WTC11 (cell line): ENCODE results near the gene CLPTM1. TPM values are rescaled to one million over a fixed set of nuclear protein-coding genes. Genes with fewer than 3 reads are reported as not detected.

Experiments
- ATAC-seq: fragments of 200-7000 bp; cut with Tn5 transposase; 2 replicates; pipeline ENCODE4 v1.10.0; 2021; ENCODE audit warnings: mild to moderate bottlenecking, moderate library complexity
- CTCF ChIA-PET: fragments of 300-600 bp; sonication (Branson Sonifier 250); formaldehyde crosslinking; loops from one replicate; lab custom pipeline; 2021; ENCODE audit warnings: antibody characterized with exemption; lab: Charles Lee
- POLR2A ChIA-PET: fragments of 350-600 bp; sonication (Branson Sonifier 250); formaldehyde crosslinking; loops from one replicate; lab custom pipeline; 2021; ENCODE audit warnings: antibody characterized with exemption; lab: Charles Lee
- DNase-seq: peaks from one replicate; pipeline ENCODE4 v3.0.0; 2021; ENCODE audit warnings: low spot score
- H3K27ac Mint-ChIP-seq: 2 replicates; pipeline ENCODE4 v1.8.0; 2021; ENCODE audit warnings: mixed read lengths
- H3K27me3 Mint-ChIP-seq: 2 replicates; pipeline ENCODE4 v1.8.0; 2021; ENCODE audit warnings: low read depth, mild to moderate bottlenecking, moderate library complexity, mixed read lengths
- H3K36me3 Mint-ChIP-seq: 2 replicates; pipeline ENCODE4 v1.8.0; 2021; ENCODE audit warnings: mixed read lengths
- H3K4me1 Mint-ChIP-seq: 2 replicates; pipeline ENCODE4 v1.8.0; 2022; ENCODE audit warnings: mixed read lengths
- H3K4me3 Mint-ChIP-seq: 2 replicates; pipeline ENCODE4 v1.8.0; 2021; ENCODE audit warnings: mild to moderate bottlenecking, moderate library complexity, mixed read lengths
- H3K9me3 Mint-ChIP-seq: 2 replicates; pipeline ENCODE4 v1.8.0; 2021; ENCODE audit warnings: mixed read lengths
- ATF1 ChIP-seq: sonication (generic); formaldehyde crosslinking; IDR thresholded peaks from 2 replicates; pipeline ENCODE4 v1.8.1; 2023; ENCODE audit warnings: mild to moderate bottlenecking, moderate library complexity, missing genetic modification reagents
- ATF3 ChIP-seq: sonication (generic); formaldehyde crosslinking; conservative IDR thresholded peaks from 2 replicates; pipeline ENCODE4 v1.8.1; 2022; ENCODE audit warnings: mild to moderate bottlenecking, missing genetic modification reagents
- CREB1 ChIP-seq: sonication (generic); formaldehyde crosslinking; IDR thresholded peaks from 2 replicates; pipeline ENCODE4 v1.8.0; 2023; ENCODE audit warnings: mild to moderate bottlenecking, missing genetic modification reagents
- CTCF ChIP-seq: fragments of 200-600 bp; IDR thresholded peaks from 2 replicates; pipeline ENCODE4 v1.8.0; 2022; ENCODE audit warnings: antibody characterized with exemption
- ETV6 ChIP-seq: sonication (generic); formaldehyde crosslinking; IDR thresholded peaks from 2 replicates; pipeline ENCODE4 v1.8.1; 2022; ENCODE audit warnings: mild to moderate bottlenecking, missing genetic modification reagents
- FOXK1 ChIP-seq: sonication (generic); formaldehyde crosslinking; IDR thresholded peaks from 2 replicates; pipeline ENCODE4 v1.8.0; 2022; ENCODE audit warnings: mild to moderate bottlenecking, moderate library complexity, missing genetic modification reagents
- JUN ChIP-seq: sonication (generic); formaldehyde crosslinking; IDR thresholded peaks from 2 replicates; pipeline ENCODE4 v1.8.0; 2023; ENCODE audit warnings: mild to moderate bottlenecking, missing genetic modification reagents
- KAT7 ChIP-seq: sonication (generic); formaldehyde crosslinking; IDR thresholded peaks from 2 replicates; pipeline ENCODE4 v1.8.1; 2023; ENCODE audit warnings: missing genetic modification reagents, mild to moderate bottlenecking, borderline replicate concordance
- NR3C1 ChIP-seq: sonication (generic); formaldehyde crosslinking; conservative IDR thresholded peaks from 2 replicates; pipeline ENCODE4 v1.8.1; 2023; ENCODE audit warnings: low read depth, mild to moderate bottlenecking, missing genetic modification reagents
- OVOL2 ChIP-seq: fragments of 250-450 bp; sonication (Bioruptor Pico); IDR thresholded peaks from 2 replicates; pipeline ENCODE4 v1.9.0; 2021; ENCODE audit warnings: mild to moderate bottlenecking, borderline replicate concordance
- PRRX2 ChIP-seq: fragments of 250-450 bp; sonication (Bioruptor Pico); IDR thresholded peaks from 2 replicates; pipeline ENCODE4 v1.8.0; 2021; ENCODE audit warnings: mild to moderate bottlenecking
- SMAD4 ChIP-seq: sonication (generic); formaldehyde crosslinking; IDR thresholded peaks from 2 replicates; pipeline ENCODE4 v1.8.0; 2022; ENCODE audit warnings: mild to moderate bottlenecking, missing genetic modification reagents
- SOX15 ChIP-seq: fragments of 250-450 bp; sonication (Bioruptor Pico); IDR thresholded peaks from 2 replicates; pipeline ENCODE4 v1.9.0; 2021; ENCODE audit warnings: mild to moderate bottlenecking
- ZNF121 ChIP-seq: sonication (generic); formaldehyde crosslinking; IDR thresholded peaks from 2 replicates; pipeline ENCODE4 v1.8.0; 2023; ENCODE audit warnings: missing genetic modification reagents
- ZNF263 ChIP-seq: sonication (generic); formaldehyde crosslinking; IDR thresholded peaks from 2 replicates; pipeline ENCODE4 v1.8.1; 2022; ENCODE audit warnings: low read depth, mild to moderate bottlenecking, moderate library complexity, missing genetic modification reagents
- ZNF317 ChIP-seq: sonication (generic); formaldehyde crosslinking; IDR thresholded peaks from 2 replicates; pipeline ENCODE4 v1.8.1; 2023; ENCODE audit warnings: low read depth, mild to moderate bottlenecking, moderate library complexity, missing genetic modification reagents, borderline replicate concordance
- ZNF423 ChIP-seq: fragments of 250-450 bp; sonication (Bioruptor Pico); IDR thresholded peaks from 2 replicates; pipeline ENCODE4 v2.1.2; 2022; ENCODE audit warnings: mild to moderate bottlenecking, moderate library complexity
- total RNA-seq: library from RNA; stranded (reverse); gene quantifications from 3 replicates; pipeline ENCODE4 v1.2.3, GENCODE V29; 2021
- TF ChIP-seq, protein P1 (sequence below): sonication (generic); formaldehyde crosslinking; IDR thresholded peaks from 2 replicates; pipeline ENCODE4 v1.8.0; 2023; ENCODE audit warnings: missing genetic modification reagents, mild to moderate bottlenecking, borderline replicate concordance
- TF ChIP-seq, protein P2 (sequence below): sonication (generic); formaldehyde crosslinking; IDR thresholded peaks from 2 replicates; pipeline ENCODE4 v1.8.1; 2022; ENCODE audit warnings: mild to moderate bottlenecking, missing genetic modification reagents, moderate library complexity, borderline replicate concordance
- TF ChIP-seq, protein P3 (sequence below): sonication (generic); formaldehyde crosslinking; IDR thresholded peaks from 2 replicates; pipeline ENCODE4 v1.8.0; 2023; ENCODE audit warnings: mild to moderate bottlenecking, missing genetic modification reagents

CLPTM1 gene
- total RNA-seq, 1 experiment from 2014 or later, result 85.6 TPM

GRCh38 chr19:44927746-44928145 is 27.4 kb upstream of the CLPTM1 start (continued):
- TF ChIP-seq, protein P1, sequence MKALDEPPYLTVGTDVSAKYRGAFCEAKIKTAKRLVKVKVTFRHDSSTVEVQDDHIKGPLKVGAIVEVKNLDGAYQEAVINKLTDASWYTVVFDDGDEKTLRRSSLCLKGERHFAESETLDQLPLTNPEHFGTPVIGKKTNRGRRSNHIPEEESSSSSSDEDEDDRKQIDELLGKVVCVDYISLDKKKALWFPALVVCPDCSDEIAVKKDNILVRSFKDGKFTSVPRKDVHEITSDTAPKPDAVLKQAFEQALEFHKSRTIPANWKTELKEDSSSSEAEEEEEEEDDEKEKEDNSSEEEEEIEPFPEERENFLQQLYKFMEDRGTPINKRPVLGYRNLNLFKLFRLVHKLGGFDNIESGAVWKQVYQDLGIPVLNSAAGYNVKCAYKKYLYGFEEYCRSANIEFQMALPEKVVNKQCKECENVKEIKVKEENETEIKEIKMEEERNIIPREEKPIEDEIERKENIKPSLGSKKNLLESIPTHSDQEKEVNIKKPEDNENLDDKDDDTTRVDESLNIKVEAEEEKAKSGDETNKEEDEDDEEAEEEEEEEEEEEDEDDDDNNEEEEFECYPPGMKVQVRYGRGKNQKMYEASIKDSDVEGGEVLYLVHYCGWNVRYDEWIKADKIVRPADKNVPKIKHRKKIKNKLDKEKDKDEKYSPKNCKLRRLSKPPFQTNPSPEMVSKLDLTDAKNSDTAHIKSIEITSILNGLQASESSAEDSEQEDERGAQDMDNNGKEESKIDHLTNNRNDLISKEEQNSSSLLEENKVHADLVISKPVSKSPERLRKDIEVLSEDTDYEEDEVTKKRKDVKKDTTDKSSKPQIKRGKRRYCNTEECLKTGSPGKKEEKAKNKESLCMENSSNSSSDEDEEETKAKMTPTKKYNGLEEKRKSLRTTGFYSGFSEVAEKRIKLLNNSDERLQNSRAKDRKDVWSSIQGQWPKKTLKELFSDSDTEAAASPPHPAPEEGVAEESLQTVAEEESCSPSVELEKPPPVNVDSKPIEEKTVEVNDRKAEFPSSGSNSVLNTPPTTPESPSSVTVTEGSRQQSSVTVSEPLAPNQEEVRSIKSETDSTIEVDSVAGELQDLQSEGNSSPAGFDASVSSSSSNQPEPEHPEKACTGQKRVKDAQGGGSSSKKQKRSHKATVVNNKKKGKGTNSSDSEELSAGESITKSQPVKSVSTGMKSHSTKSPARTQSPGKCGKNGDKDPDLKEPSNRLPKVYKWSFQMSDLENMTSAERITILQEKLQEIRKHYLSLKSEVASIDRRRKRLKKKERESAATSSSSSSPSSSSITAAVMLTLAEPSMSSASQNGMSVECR (CRISPR knock-in tag), result no peak
- TF ChIP-seq ZNF317 (CRISPR knock-in tag) (no peak), ETV6 (no peak)
- TF ChIP-seq, protein P2, sequence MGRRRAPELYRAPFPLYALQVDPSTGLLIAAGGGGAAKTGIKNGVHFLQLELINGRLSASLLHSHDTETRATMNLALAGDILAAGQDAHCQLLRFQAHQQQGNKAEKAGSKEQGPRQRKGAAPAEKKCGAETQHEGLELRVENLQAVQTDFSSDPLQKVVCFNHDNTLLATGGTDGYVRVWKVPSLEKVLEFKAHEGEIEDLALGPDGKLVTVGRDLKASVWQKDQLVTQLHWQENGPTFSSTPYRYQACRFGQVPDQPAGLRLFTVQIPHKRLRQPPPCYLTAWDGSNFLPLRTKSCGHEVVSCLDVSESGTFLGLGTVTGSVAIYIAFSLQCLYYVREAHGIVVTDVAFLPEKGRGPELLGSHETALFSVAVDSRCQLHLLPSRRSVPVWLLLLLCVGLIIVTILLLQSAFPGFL (CRISPR knock-in tag), result no peak

DNA sequence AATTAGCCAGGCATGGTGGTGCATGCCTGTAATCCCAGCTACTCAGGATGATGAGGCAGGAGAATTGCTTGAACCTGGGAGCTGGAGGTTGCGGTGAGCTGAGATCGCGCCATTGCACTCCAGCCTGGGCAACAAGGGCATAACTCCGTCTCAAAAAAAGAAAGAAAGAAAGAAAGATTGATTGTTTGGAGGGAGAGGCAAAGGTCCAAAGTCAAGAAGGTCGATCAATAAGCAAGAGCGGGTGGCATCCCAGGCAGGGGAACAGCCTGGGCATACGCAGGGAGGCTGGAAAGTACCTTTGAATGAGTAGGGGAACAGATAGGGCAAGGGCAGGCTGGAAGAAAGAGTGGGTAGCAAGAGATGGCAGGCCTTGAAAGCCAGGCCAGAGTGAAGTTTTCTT is 25.1 kb upstream of the CLPTM1 start:
- ATAC-seq (no peak), DNase-seq (no peak)
- Mint-ChIP-seq H3K27me3 (peaks cover 28% of the 10 kb centered on the region), H3K4me1 (peaks cover 16% of the 10 kb centered on the region), H3K9me3 (no peaks in the 10 kb centered on the region), H3K27ac (no peak overlapping the region), H3K4me3 (no peak overlapping the region), H3K36me3 (no peaks in the 10 kb centered on the region)
- CTCF ChIA-PET, result no interaction called here
- TF ChIP-seq KAT7 (CRISPR knock-in tag) (no peak), FOXK1 (CRISPR knock-in tag) (no peak), CREB1 (CRISPR knock-in tag) (no peak), NR3C1 (no peak), ZNF263 (CRISPR knock-in tag) (no peak), ZNF121 (CRISPR knock-in tag) (no peak), CTCF (no peak), ATF3 (CRISPR knock-in tag) (no peak), SMAD4 (CRISPR knock-in tag) (no peak), ZNF423 (CRISPR knock-in tag) (no peak), OVOL2 (CRISPR knock-in tag) (no peak), ATF1 (CRISPR knock-in tag) (no peak), JUN (CRISPR knock-in tag) (no peak), PRRX2 (no peak), SOX15 (CRISPR knock-in tag) (no peak)
- TF ChIP-seq, protein P2 (CRISPR knock-in tag), result no peak
- TF ChIP-seq, protein P3, sequence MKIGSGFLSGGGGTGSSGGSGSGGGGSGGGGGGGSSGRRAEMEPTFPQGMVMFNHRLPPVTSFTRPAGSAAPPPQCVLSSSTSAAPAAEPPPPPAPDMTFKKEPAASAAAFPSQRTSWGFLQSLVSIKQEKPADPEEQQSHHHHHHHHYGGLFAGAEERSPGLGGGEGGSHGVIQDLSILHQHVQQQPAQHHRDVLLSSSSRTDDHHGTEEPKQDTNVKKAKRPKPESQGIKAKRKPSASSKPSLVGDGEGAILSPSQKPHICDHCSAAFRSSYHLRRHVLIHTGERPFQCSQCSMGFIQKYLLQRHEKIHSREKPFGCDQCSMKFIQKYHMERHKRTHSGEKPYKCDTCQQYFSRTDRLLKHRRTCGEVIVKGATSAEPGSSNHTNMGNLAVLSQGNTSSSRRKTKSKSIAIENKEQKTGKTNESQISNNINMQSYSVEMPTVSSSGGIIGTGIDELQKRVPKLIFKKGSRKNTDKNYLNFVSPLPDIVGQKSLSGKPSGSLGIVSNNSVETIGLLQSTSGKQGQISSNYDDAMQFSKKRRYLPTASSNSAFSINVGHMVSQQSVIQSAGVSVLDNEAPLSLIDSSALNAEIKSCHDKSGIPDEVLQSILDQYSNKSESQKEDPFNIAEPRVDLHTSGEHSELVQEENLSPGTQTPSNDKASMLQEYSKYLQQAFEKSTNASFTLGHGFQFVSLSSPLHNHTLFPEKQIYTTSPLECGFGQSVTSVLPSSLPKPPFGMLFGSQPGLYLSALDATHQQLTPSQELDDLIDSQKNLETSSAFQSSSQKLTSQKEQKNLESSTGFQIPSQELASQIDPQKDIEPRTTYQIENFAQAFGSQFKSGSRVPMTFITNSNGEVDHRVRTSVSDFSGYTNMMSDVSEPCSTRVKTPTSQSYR (CRISPR knock-in tag), result no peak
- POLR2A ChIA-PET, result no interaction called here
